HCT116 (cell line): ENCODE results near the gene HOXD1. TPM values are rescaled to one million over a fixed set of nuclear protein-coding genes. Genes with fewer than 3 reads are reported as not detected.

Experiments used
- ATAC-seq: fragments of 200-7000 bp; cut with Tn5 transposase; 2 replicates; pipeline ENCODE4 v1.9.1; 2020; ENCODE audit warnings: mild to moderate bottlenecking, moderate library complexity
- BruUV-seq: library from RNA; stranded (reverse); fragments of 400-500 nt; replicated peaks from 2 replicates; lab custom pipeline; 2021; lab: Mats Ljungman, UMichigan
- CTCF ChIA-PET: fragments of 300-600 bp; sonication (Branson Sonifier 250); formaldehyde crosslinking; loops from one replicate; lab custom pipeline; 2021; ENCODE audit warnings: antibody characterized with exemption; lab: Charles Lee
- POLR2A ChIA-PET: fragments of 300-600, 350-600 bp; sonication (Branson Sonifier 250); formaldehyde crosslinking; loops from one replicate; lab custom pipeline; 2021; ENCODE audit warnings: antibody characterized with exemption; lab: Charles Lee
- RAD21 ChIA-PET, 2 experiments: fragments of 300-600 bp; sonication (Branson Sonifier 250); formaldehyde crosslinking; loops; one replicate each; lab custom pipeline; 2023; ENCODE audit warnings: low total read pairs in 2 of 2; ENCODE audit not compliant: uncharacterized antibody in 2 of 2, unreplicated experiment in 2 of 2, low non-redundant PET in 1 of 2; lab: Charles Lee
- DNase-seq: peaks from one replicate; pipeline ENCODE4 v3.0.0-alpha.2; 2010; ENCODE audit warnings: low read depth, low spot score
- H2AFZ ChIP-seq: fragments of 200-600 bp; shearing (Covaris generic), sonication (generic); 2 replicates; pipeline ENCODE4 v1.6.1; 2017; ENCODE audit warnings: low read depth, mixed run types, mixed read lengths, antibody characterized with exemption, low read length; ENCODE audit not compliant: poor library complexity, severe bottlenecking
- H3K27ac ChIP-seq: 2 replicates; pipeline ENCODE4 v1.5.1; 2012; ENCODE audit warnings: low read depth, low read length
- H3K27me3 ChIP-seq: fragments of 200-600 bp; sonication (generic); 2 replicates; pipeline ENCODE4 v1.6.1; 2016; ENCODE audit warnings: mixed run types, low read length, mixed read lengths; ENCODE audit not compliant: insufficient read depth
- H3K36me3 ChIP-seq, 2 experiments: fragments of 200-500 bp in 1 of 2; fragments of 200-600 bp in 1 of 2; sonication (Bioruptor generic) in 1 of 2; sonication (generic) in 1 of 2; 2 replicates each; pipeline versions ENCODE4 v1.5.1 to v1.6.1; 2014 to 2016; ENCODE audit warnings: low read length in 2 of 2, inconsistent platforms in 1 of 2, mixed read lengths in 1 of 2, mixed run types in 1 of 2; ENCODE audit not compliant: insufficient read depth in 2 of 2, control insufficient read depth in 1 of 2
- H3K4me1 ChIP-seq, 2 experiments: fragments of 200-600 bp in 1 of 2; sonication (generic) in 1 of 2; 2 replicates each; pipeline versions ENCODE4 v1.5.1 to v1.6.1; 2012 to 2017; ENCODE audit warnings: low read length in 2 of 2, inconsistent platforms in 1 of 2, mild to moderate bottlenecking in 1 of 2, mixed read lengths in 1 of 2, mixed run types in 1 of 2, moderate library complexity in 1 of 2; ENCODE audit not compliant: insufficient read depth in 2 of 2, control insufficient read depth in 1 of 2
- H3K4me2 ChIP-seq: fragments of 200-600 bp; sonication (generic); 2 replicates; pipeline ENCODE4 v1.6.1; 2017; ENCODE audit warnings: mixed run types, low read length, mixed read lengths
- H3K4me3 ChIP-seq, 2 experiments: fragments of 200-600 bp in 1 of 2; sonication (generic) in 1 of 2; replicated peaks in 1 of 2; 2 replicates each; pipeline ENCODE4 v1.5.1; 2011 to 2016; ENCODE audit warnings: low read length in 2 of 2, control low read depth in 1 of 2, low read depth in 1 of 2, mild to moderate bottlenecking in 1 of 2, mixed read lengths in 1 of 2, mixed run types in 1 of 2
- H3K79me2 ChIP-seq: fragments of 200-600 bp; sonication (generic); 2 replicates; pipeline ENCODE4 v1.6.1; 2017; ENCODE audit warnings: mild to moderate bottlenecking, mixed run types, low read length, moderate library complexity, mixed read lengths; ENCODE audit not compliant: insufficient read depth
- H3K9ac ChIP-seq: fragments of 200-600 bp; sonication (generic); 2 replicates; pipeline ENCODE4 v1.6.1; 2016; ENCODE audit warnings: low read length, mixed read lengths
- H3K9me2 ChIP-seq: fragments of 200-600 bp; sonication (generic), shearing (Covaris generic); 2 replicates; pipeline ENCODE4 v1.6.1; 2017; ENCODE audit warnings: mixed run types, mild to moderate bottlenecking, moderate library complexity; ENCODE audit not compliant: insufficient read depth
- H3K9me3 ChIP-seq, 2 experiments: fragments of 200-500 bp in 1 of 2; fragments of 200-600 bp in 1 of 2; sonication (Bioruptor generic) in 1 of 2; sonication (generic) in 1 of 2; 2 replicates each; pipeline ENCODE4 v1.6.1; 2014 to 2017; ENCODE audit warnings: low read length in 2 of 2, mixed read lengths in 2 of 2, inconsistent platforms in 1 of 2, low read depth in 1 of 2, mild to moderate bottlenecking in 1 of 2, mixed run types in 1 of 2, moderate library complexity in 1 of 2; ENCODE audit not compliant: control insufficient read depth in 1 of 2, insufficient read depth in 1 of 2
- H4K20me1 ChIP-seq: fragments of 200-600 bp; sonication (generic), shearing (Covaris generic); 2 replicates; pipeline ENCODE4 v1.6.1; 2017; ENCODE audit warnings: mixed run types, mild to moderate bottlenecking, moderate library complexity; ENCODE audit not compliant: insufficient read depth
- ELF1 ChIP-seq: IDR thresholded peaks from 2 replicates; pipeline ENCODE4 v1.6.1; 2012; ENCODE audit warnings: low read depth, borderline replicate concordance
- EZH2phosphoT487 ChIP-seq: fragments of 200-600 bp; IDR thresholded peaks from 2 replicates; pipeline ENCODE4 v1.6.1; 2018; ENCODE audit warnings: antibody characterized with exemption, borderline replicate concordance
- POLR2A ChIP-seq: IDR thresholded peaks from 2 replicates; pipeline ENCODE4 v1.7.0; 2011; ENCODE audit warnings: borderline replicate concordance; ENCODE audit not compliant: insufficient read depth, insufficient read length; ENCODE audit errors: extremely low read depth
- RAD21 ChIP-seq: IDR thresholded peaks from 2 replicates; pipeline ENCODE4 v1.6.1; 2012; ENCODE audit warnings: low read depth, mild to moderate bottlenecking
- SRF ChIP-seq: IDR thresholded peaks from 2 replicates; pipeline ENCODE4 v1.6.1; 2012; ENCODE audit warnings: low read depth
- YY1 ChIP-seq: IDR thresholded peaks from 2 replicates; pipeline ENCODE4 v1.6.1; 2011; ENCODE audit warnings: low read length, low read depth, moderate library complexity, mild to moderate bottlenecking; ENCODE audit not compliant: insufficient replicate concordance; ENCODE audit errors: extremely low read depth
- ZFX ChIP-seq: fragments of 450-650 bp; IDR thresholded peaks from 2 replicates; pipeline ENCODE4 v1.6.1; 2017
- intact Hi-C: fragments of 100-400 bp; cut with micrococcal nuclease; formaldehyde crosslinking; loops from 2 replicates; pipeline ENCODE4 v1.10.0; 2022
- total RNA-seq: library from RNA; stranded (reverse); gene quantifications from one replicate; pipeline ENCODE4 v1.2.1, GENCODE V29; 2021; ENCODE audit not compliant: unreplicated experiment
- TF ChIP-seq, protein P1 (sequence below): IDR thresholded peaks from 2 replicates; pipeline ENCODE4 v1.6.1; 2011; ENCODE audit warnings: mild to moderate bottlenecking, low read length, moderate library complexity; ENCODE audit not compliant: insufficient replicate concordance; ENCODE audit errors: extremely low read depth
- TF ChIP-seq, protein P2 (sequence below): IDR thresholded peaks from 2 replicates; pipeline ENCODE4 v1.6.1; 2012
- TF ChIP-seq, protein P3 (sequence below): IDR thresholded peaks from 2 replicates; pipeline ENCODE4 v1.6.1; 2012; ENCODE audit warnings: low read depth

HOXD1 gene
- total RNA-seq, 1 experiment from 2014 or later: not detected

DNA sequence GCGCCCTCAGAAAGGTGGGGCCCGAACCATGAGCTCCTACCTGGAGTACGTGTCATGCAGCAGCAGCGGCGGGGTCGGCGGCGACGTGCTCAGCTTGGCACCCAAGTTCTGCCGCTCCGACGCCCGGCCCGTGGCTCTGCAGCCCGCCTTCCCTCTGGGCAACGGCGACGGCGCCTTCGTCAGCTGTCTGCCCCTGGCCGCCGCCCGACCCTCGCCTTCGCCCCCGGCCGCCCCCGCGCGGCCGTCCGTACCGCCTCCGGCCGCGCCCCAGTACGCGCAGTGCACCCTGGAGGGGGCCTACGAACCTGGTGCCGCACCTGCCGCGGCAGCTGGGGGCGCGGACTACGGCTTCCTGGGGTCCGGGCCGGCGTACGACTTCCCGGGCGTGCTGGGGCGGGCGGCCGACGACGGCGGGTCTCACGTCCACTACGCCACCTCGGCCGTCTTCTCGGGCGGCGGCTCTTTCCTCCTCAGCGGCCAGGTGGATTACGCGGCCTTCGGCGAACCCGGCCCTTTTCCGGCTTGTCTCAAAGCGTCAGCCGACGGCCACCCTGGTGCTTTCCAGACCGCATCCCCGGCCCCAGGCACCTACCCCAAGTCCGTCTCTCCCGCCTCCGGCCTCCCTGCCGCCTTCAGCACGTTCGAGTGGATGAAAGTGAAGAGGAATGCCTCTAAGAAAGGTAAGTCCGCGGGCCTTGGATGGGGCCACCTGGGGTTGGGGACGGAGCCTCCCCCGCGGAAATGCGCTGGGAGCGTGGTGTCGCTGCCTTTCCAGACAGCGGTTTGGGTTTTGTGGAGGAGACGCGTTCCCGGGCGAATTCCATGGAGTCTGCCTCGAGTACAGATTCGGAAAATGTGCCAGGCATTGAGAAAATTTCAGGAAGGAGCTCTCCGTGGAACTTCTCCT is 559 bp downstream of the HOXD1 start:
- peaks cover 0 to 6% of the 10 kb centered on the region in 2 experiments; a peak in 1 of 4 replicates for H3K4me1 ChIP-seq
- H3K27ac ChIP-seq: no peak overlapping the region; the same call in 1 of the 2 replicates
- no peak overlapping the region for H2AFZ ChIP-seq
- no peak overlapping the region for H3K9ac ChIP-seq
- H3K4me2 ChIP-seq: peak overlapping the region; percentile 57; the same call in 1 of the 2 replicates
- H3K9me2 ChIP-seq: no peaks in the 10 kb centered on the region
- no peaks in the 10 kb centered on the region for H3K36me3 ChIP-seq
- TF ChIP-seq SRF: no peak
- TF ChIP-seq, all 23 proteins: peak for 0
- Histone ChIP-seq H3K9me3 (no peaks in the 10 kb centered on the region), H3K27me3 (no peaks in the 10 kb centered on the region), H3K79me2 (no peaks in the 10 kb centered on the region), H3K4me3 (no peak overlapping the region; a peak in 1 of 4 replicates), H4K20me1 (no peaks in the 10 kb centered on the region)
- ATAC-seq: no peak
- POLR2A ChIA-PET: no interaction called here
- intact Hi-C loops: no loop called here
- DNase-seq: no peak
- CTCF ChIA-PET: no interaction called here
- BruUV-seq: no TSS peak
- RAD21 ChIA-PET: no interaction called here

DNA sequence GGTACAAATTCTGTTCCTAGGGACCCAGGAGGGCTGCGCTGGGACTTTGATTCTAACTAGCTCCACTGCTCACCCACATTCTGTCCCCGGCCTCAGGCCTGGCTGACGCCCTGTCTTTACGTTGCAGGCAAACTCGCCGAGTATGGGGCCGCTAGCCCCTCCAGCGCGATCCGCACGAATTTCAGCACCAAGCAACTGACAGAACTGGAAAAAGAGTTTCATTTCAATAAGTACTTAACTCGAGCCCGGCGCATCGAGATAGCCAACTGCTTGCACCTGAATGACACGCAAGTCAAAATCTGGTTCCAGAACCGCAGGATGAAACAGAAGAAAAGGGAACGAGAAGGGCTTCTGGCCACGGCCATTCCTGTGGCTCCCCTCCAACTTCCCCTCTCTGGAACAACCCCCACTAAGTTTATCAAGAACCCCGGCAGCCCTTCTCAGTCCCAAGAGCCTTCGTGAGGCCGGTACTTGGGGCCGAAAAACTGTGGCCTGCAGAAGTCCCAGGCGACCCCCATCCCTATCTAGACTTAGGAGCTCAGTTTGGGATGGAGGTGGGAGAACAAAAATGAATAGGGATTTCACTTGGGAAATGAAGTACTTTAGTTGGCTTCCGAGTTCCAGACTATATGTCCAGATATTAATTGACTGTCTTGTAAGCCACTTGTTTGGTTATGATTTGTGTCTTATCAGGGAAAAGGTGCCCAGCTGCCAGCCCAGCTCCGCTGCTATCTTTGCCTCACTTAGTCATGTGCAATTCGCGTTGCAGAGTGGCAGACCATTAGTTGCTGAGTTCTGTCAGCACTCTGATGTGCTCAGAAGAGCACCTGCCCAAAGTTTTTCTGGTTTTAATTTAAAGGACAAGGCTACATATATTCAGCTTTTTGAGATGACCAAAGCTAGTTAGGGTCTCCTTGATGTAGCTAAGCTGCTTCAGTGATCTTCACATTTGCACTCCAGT is 1.5 kb downstream of the HOXD1 start:
- intact Hi-C loops: no loop called here
- H4K20me1 ChIP-seq: no peaks in the 10 kb centered on the region
- no peak overlapping the region for H3K4me2 ChIP-seq
- H3K9ac ChIP-seq: no peak overlapping the region
- no peak overlapping the region for H3K27ac ChIP-seq
- ChIA-PET RAD21 (no interaction called here), POLR2A (no interaction called here), CTCF (no interaction called here)
- no peaks in the 10 kb centered on the region for H3K9me2 ChIP-seq
- H3K36me3 ChIP-seq: no peaks in the 10 kb centered on the region
- H2AFZ ChIP-seq: no peak overlapping the region
- no peaks in the 10 kb centered on the region for H3K27me3 ChIP-seq
- no peak for ATAC-seq
- no peaks in the 10 kb centered on the region for H3K9me3 ChIP-seq
- no peak for DNase-seq
- no TSS peak for BruUV-seq
- no peaks in the 10 kb centered on the region for H3K79me2 ChIP-seq
- no peak overlapping the region for H3K4me3 ChIP-seq
- peaks cover 0 to 6% of the 10 kb centered on the region in 2 experiments; a peak in 1 of 4 replicates for H3K4me1 ChIP-seq
- TF ChIP-seq, protein P1, sequence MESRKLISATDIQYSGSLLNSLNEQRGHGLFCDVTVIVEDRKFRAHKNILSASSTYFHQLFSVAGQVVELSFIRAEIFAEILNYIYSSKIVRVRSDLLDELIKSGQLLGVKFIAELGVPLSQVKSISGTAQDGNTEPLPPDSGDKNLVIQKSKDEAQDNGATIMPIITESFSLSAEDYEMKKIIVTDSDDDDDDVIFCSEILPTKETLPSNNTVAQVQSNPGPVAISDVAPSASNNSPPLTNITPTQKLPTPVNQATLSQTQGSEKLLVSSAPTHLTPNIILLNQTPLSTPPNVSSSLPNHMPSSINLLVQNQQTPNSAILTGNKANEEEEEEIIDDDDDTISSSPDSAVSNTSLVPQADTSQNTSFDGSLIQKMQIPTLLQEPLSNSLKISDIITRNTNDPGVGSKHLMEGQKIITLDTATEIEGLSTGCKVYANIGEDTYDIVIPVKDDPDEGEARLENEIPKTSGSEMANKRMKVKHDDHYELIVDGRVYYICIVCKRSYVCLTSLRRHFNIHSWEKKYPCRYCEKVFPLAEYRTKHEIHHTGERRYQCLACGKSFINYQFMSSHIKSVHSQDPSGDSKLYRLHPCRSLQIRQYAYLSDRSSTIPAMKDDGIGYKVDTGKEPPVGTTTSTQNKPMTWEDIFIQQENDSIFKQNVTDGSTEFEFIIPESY: no peak
- no peak for TF ChIP-seq ELF1
- TF ChIP-seq EZH2phosphoT487: no peak
- no peak for TF ChIP-seq YY1
- TF ChIP-seq POLR2A: no peak
- TF ChIP-seq, protein P2, sequence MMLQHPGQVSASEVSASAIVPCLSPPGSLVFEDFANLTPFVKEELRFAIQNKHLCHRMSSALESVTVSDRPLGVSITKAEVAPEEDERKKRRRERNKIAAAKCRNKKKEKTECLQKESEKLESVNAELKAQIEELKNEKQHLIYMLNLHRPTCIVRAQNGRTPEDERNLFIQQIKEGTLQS: no peak
- TF ChIP-seq RAD21: no peak
- TF ChIP-seq, protein P3, sequence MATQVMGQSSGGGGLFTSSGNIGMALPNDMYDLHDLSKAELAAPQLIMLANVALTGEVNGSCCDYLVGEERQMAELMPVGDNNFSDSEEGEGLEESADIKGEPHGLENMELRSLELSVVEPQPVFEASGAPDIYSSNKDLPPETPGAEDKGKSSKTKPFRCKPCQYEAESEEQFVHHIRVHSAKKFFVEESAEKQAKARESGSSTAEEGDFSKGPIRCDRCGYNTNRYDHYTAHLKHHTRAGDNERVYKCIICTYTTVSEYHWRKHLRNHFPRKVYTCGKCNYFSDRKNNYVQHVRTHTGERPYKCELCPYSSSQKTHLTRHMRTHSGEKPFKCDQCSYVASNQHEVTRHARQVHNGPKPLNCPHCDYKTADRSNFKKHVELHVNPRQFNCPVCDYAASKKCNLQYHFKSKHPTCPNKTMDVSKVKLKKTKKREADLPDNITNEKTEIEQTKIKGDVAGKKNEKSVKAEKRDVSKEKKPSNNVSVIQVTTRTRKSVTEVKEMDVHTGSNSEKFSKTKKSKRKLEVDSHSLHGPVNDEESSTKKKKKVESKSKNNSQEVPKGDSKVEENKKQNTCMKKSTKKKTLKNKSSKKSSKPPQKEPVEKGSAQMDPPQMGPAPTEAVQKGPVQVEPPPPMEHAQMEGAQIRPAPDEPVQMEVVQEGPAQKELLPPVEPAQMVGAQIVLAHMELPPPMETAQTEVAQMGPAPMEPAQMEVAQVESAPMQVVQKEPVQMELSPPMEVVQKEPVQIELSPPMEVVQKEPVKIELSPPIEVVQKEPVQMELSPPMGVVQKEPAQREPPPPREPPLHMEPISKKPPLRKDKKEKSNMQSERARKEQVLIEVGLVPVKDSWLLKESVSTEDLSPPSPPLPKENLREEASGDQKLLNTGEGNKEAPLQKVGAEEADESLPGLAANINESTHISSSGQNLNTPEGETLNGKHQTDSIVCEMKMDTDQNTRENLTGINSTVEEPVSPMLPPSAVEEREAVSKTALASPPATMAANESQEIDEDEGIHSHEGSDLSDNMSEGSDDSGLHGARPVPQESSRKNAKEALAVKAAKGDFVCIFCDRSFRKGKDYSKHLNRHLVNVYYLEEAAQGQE: no peak
- TF ChIP-seq ZFX: no peak
